Body of pancreas (tissue), 4 donors: ENCODE results near the gene DMD. TPM values are rescaled to one million over a fixed set of nuclear protein-coding genes. Genes with fewer than 3 reads are reported as not detected.

ENCODE experiments used
- ATAC-seq: fragments of 150-250 bp; one replicate; pipeline ENCODE4 v1.9.1; 2016
- DNase-seq, 4 donors: peaks; one replicate each; pipeline ENCODE4 v3.0.0-alpha.2; 2019
- H3K27ac ChIP-seq, 4 donors: fragments of 200-600 bp; sonication (generic); 1 replicate in 3 of 4; 2 replicates in 1 of 4; pipeline versions ENCODE4 v1.5.1 to v1.6.1; 2016 to 2019; ENCODE audit warnings: mild to moderate bottlenecking in 1 of 4, mixed read lengths in 1 of 4, moderate library complexity in 1 of 4
- H3K27me3 ChIP-seq, 2 donors: fragments of 200-600 bp; sonication (generic); one replicate each; pipeline ENCODE4 v1.6.0; 2016; ENCODE audit warnings: mild to moderate bottlenecking in 1 of 2
- H3K36me3 ChIP-seq, 2 donors: fragments of 200-600 bp; sonication (generic); replicated peaks in 1 of 2; 2 replicates each; pipeline ENCODE4 v1.5.1; 2016; ENCODE audit warnings: low read depth in 2 of 2; ENCODE audit not compliant: insufficient read depth in 1 of 2
- H3K4me1 ChIP-seq: fragments of 200-600 bp; sonication (generic); one replicate; pipeline ENCODE4 v1.6.0; 2016
- H3K4me3 ChIP-seq, 2 donors: fragments of 200-600 bp; sonication (generic); 1 replicate in 1 of 2; 2 replicates in 1 of 2; pipeline ENCODE4 v1.5.1; 2016 to 2019
- H3K9me3 ChIP-seq, 3 donors: fragments of 200-600 bp; sonication (generic); 1 replicate in 2 of 3; 2 replicates in 1 of 3; pipeline ENCODE4 v1.5.1; 2016
- POLR2A ChIP-seq, 3 donors: fragments of 450-650 bp; IDR thresholded peaks; one replicate each; pipeline ENCODE4 v1.6.1; 2016; ENCODE audit warnings: antibody characterized with exemption in 3 of 3, mild to moderate bottlenecking in 2 of 3
- WGBS, 2 donors: methylation state at CpG; one replicate each; pipeline ENCODE4 v1.1.5; 2017; 5-methylcytosine and 5-hydroxymethylcytosine counted together
- intact Hi-C: fragments of 100-400 bp; cut with DNase I; formaldehyde crosslinking; loops from one replicate; pipeline ENCODE4 v1.15.1; 2023
- total RNA-seq, 2 donors: library from RNA; depleted of rRNA; stranded (reverse); fragments of >200 nt; gene quantifications; one replicate each; pipeline ENCODE4 v1.1.0, GENCODE V29; 2016
- TF ChIP-seq, protein P1 (sequence below), 7 experiments: fragments of 450-650 bp in 4 of 7; fragments of 200-600 bp in 3 of 7; sonication (generic) in 3 of 7; IDR thresholded peaks; one replicate each; pipeline ENCODE4 v1.5.1; 2016 to 2019; ENCODE audit warnings: antibody characterized with exemption in 7 of 7

Gene DMD
- total RNA-seq, 2 donors from 2014 or later: 28.5 to 38.6 TPM

DNA sequence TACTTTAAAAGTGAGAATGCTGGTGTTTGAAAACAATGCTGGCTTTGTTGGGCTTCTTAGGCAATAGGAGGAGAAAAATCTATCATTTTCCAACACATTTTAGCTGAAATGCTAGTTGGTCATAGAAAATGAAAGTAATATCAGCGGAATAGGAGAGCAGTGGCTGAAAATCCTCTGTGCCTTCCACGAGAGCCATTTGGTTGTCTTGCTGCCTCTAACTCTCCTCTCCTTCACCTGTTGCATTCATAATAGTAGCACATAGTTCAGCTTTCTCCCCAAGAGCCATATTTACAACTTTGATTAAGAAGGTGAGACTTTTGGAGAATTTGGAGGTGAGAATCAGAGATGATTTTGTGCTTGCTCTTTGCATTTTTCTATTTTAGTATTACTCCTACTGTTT is 1290.1 kb downstream of the DMD start:
- ATAC-seq: no peak
- DNase-seq: no peak
- 36 to 63% methylated on average over 2 of the region's 2 CpGs for WGBS, 2 donors
- peak overlapping the region in 2 of 4 donors; percentile 30 to 44 for H3K27ac ChIP-seq
- H3K36me3 ChIP-seq: no peaks in the 10 kb centered on the region
- no peaks in the 10 kb centered on the region for H3K4me1 ChIP-seq
- no peaks in the 10 kb centered on the region for H3K27me3 ChIP-seq
- intact Hi-C loops: no loop called here
- no peaks in the 10 kb centered on the region for H3K9me3 ChIP-seq
- no peak overlapping the region for H3K4me3 ChIP-seq
- TF ChIP-seq, protein P1, sequence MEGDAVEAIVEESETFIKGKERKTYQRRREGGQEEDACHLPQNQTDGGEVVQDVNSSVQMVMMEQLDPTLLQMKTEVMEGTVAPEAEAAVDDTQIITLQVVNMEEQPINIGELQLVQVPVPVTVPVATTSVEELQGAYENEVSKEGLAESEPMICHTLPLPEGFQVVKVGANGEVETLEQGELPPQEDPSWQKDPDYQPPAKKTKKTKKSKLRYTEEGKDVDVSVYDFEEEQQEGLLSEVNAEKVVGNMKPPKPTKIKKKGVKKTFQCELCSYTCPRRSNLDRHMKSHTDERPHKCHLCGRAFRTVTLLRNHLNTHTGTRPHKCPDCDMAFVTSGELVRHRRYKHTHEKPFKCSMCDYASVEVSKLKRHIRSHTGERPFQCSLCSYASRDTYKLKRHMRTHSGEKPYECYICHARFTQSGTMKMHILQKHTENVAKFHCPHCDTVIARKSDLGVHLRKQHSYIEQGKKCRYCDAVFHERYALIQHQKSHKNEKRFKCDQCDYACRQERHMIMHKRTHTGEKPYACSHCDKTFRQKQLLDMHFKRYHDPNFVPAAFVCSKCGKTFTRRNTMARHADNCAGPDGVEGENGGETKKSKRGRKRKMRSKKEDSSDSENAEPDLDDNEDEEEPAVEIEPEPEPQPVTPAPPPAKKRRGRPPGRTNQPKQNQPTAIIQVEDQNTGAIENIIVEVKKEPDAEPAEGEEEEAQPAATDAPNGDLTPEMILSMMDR (IDR thresholded peaks at IDR 0.05): no peak
- TF ChIP-seq POLR2A (IDR thresholded peaks at IDR 0.05): no peak

DNA sequence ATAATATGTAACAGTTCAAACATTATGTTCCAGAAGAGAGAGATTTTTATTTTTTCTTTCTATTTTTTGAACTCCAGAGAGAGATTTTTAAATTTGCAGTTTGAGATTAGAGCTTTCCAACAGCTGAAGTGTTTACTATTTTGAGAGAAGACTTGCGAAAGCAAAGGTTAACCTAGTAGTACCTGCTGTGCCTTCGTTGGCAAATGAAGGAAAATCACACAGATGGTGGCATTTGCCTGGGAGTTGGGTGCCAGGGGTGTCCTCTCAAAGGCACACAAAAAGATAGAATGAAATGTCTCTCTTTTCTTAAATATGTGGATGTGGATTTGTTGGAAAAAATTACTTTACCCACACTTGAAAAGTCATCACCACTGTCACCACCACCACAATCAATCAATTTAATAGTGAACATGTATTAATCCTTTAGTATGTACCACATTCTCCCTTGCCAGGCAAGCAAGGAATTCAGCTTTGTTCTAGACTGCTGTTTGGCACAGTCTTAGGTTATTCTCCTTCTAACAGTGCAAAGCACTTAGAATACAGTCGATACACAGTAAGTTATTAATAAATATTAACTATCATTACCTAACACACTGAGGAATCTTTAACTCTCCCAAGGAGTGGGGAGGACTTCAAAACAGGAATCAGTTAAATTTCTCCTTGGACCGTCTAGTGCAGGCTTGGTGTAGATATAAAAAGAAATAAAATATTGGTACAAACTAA is 1301.3 kb downstream of the DMD start:
- ATAC-seq: no peak
- H3K27ac ChIP-seq: no peak overlapping the region
- DNase-seq: no peak
- no peaks in the 10 kb centered on the region for H3K36me3 ChIP-seq
- no peaks in the 10 kb centered on the region for H3K4me1 ChIP-seq
- no peak overlapping the region for H3K4me3 ChIP-seq
- no peak for TF ChIP-seq POLR2A (IDR thresholded peaks at IDR 0.05)
- no peaks in the 10 kb centered on the region for H3K27me3 ChIP-seq
- no peaks in the 10 kb centered on the region for H3K9me3 ChIP-seq
- intact Hi-C loops: no loop called here
- 28 to 33% methylated on average over 4 of the region's 4 CpGs for WGBS, 2 donors

DNA sequence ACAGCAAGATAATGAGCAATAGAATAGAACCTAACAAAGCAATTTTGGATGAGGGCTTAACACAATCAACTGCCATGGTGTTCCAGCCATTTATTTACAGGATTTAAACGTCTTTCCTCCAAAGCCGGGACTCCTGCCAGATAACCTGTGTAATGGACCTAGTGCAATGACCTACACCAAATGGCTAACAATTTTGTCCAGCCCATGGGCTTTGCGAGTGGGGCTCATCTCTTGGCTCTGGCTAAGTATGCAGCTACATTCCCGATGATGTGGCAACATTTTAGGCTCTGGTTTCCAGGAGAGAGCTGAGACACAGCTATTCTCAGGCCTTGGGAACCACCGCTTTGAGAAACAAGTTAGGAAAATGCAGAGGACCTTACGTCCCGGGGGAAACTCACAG is 1317.2 kb downstream of the DMD start:
- no peaks in the 10 kb centered on the region for H3K4me1 ChIP-seq
- TF ChIP-seq POLR2A (IDR thresholded peaks at IDR 0.05): no peak
- TF ChIP-seq, protein P1 (IDR thresholded peaks at IDR 0.05): no peak
- H3K27ac ChIP-seq: no peak overlapping the region
- H3K27me3 ChIP-seq: no peaks in the 10 kb centered on the region
- ATAC-seq (no peak), DNase-seq (peak in 1 of 4 donors; percentile 1)
- intact Hi-C loops: no loop called here
- no peaks in the 10 kb centered on the region for H3K36me3 ChIP-seq
- no peaks in the 10 kb centered on the region for H3K9me3 ChIP-seq
- no peak overlapping the region for H3K4me3 ChIP-seq
- WGBS, 2 donors: 63 to 72% methylated on average over 5 to 7 of the region's 7 CpGs

DNA sequence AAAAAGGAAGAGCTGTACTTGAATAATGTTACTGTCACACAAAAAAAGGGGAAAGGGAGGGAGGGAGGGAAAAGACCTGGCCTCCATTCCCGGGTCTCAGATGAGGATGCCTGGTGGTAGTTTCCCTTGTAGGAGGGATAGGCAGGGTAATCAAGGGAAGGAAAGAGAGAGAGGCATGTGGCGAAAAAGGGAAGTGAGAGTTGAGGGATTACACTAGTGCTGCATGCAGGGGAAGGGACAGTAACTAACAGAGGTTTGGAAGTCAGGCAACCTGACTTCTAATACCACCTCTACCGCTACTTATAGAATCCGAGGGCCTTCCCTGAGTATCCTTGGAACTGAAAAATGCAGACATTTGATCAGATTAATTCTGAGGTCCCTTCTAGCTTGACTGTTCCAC is 1317.8 kb downstream of the DMD start:
- TF ChIP-seq, protein P1 (IDR thresholded peaks at IDR 0.05): no peak
- no peak for TF ChIP-seq POLR2A (IDR thresholded peaks at IDR 0.05)
- WGBS, 2 donors: 56 to 64% methylated on average over 3 to 4 of the region's 4 CpGs
- intact Hi-C loops: no loop called here
- ATAC-seq (no peak), DNase-seq (no peak)
- no peaks in the 10 kb centered on the region for H3K27me3 ChIP-seq
- H3K4me3 ChIP-seq: no peak overlapping the region
- no peaks in the 10 kb centered on the region for H3K36me3 ChIP-seq
- H3K27ac ChIP-seq: no peak overlapping the region
- H3K4me1 ChIP-seq: no peaks in the 10 kb centered on the region
- no peaks in the 10 kb centered on the region for H3K9me3 ChIP-seq

DNA sequence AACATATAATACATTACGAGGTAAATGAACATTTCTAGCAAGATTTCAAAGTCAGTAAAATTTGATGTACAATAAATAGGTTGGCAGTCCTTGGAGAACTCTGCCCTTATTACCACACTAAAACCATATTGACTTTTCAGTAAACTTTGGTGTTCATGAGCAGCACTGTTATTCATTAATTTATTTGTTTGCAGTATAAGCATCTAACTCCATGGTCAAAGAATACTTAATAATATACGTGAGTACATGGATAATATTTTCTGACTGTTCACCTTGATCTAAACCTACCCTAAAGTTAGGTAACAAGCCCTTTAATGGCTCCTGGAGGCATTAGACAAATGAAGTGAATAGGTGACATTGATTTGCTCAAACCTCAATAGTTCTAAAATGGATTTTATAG is 1322.3 kb downstream of the DMD start:
- no peak overlapping the region for H3K27ac ChIP-seq
- DNase-seq: no peak
- H3K27me3 ChIP-seq: no peaks in the 10 kb centered on the region
- no peak for ATAC-seq
- no peaks in the 10 kb centered on the region for H3K9me3 ChIP-seq
- TF ChIP-seq POLR2A (IDR thresholded peaks at IDR 0.05): no peak
- TF ChIP-seq, protein P1 (IDR thresholded peaks at IDR 0.05): no peak
- intact Hi-C loops: no loop called here
- WGBS, 2 donors: 31 to 37% methylated on average over 2 of the region's 2 CpGs
- no peaks in the 10 kb centered on the region for H3K36me3 ChIP-seq
- H3K4me1 ChIP-seq: no peaks in the 10 kb centered on the region
- no peak overlapping the region for H3K4me3 ChIP-seq
